HepG2 (cell line): ENCODE data around the gene TBRG1. TPM values are rescaled to one million over a fixed set of nuclear protein-coding genes. Genes with fewer than 3 reads are reported as not detected.

Experiments
- ARNTL ChIP-seq: sonication (generic); formaldehyde crosslinking; IDR thresholded peaks from 2 replicates; pipeline ENCODE4 v1.4.0; 2020; ENCODE audit warnings: mild to moderate bottlenecking, missing genetic modification reagents
- ATF6 ChIP-seq: sonication (generic); formaldehyde crosslinking; conservative IDR thresholded peaks from 2 replicates; pipeline ENCODE4 v1.4.0; 2020; ENCODE audit warnings: missing genetic modification reagents
- BCL6 ChIP-seq: IDR thresholded peaks from 2 replicates; pipeline ENCODE4 v1.6.1; 2016; ENCODE audit warnings: missing genetic modification reagents, missing compliant biosample characterization
- EED ChIP-seq: sonication (generic); formaldehyde crosslinking; IDR thresholded peaks from 2 replicates; pipeline ENCODE4 v1.5.0; 2020; ENCODE audit warnings: mild to moderate bottlenecking, missing genetic modification reagents
- GABPA ChIP-seq, 2 experiments: IDR thresholded peaks; 2 replicates each; pipeline ENCODE4 v1.6.1; 2011 to 2016; ENCODE audit warnings: low read depth in 2 of 2, low read length in 1 of 2, missing biosample characterization in 1 of 2, missing genetic modification characterization in 1 of 2
- GATAD2A ChIP-seq: IDR thresholded peaks from 2 replicates; pipeline ENCODE4 v1.6.1; 2016
- JUND ChIP-seq: sonication (generic); formaldehyde crosslinking; IDR thresholded peaks from 2 replicates; pipeline ENCODE4 v1.8.0; 2022; ENCODE audit warnings: mild to moderate bottlenecking, missing genetic modification reagents
- MTA1 ChIP-seq: sonication (generic); formaldehyde crosslinking; IDR thresholded peaks from 2 replicates; pipeline ENCODE4 v1.4.0; 2020; ENCODE audit warnings: missing genetic modification reagents, mild to moderate bottlenecking, borderline replicate concordance
- NCOR1 ChIP-seq: fragments of 200-600 bp; sonication (generic); IDR thresholded peaks from 2 replicates; pipeline ENCODE4 v1.7.0; 2017; ENCODE audit warnings: antibody characterized with exemption, low read length, borderline replicate concordance
- NFIC ChIP-seq: IDR thresholded peaks from 2 replicates; pipeline ENCODE4 v1.6.1; 2012; ENCODE audit warnings: mild to moderate bottlenecking, low read length, inconsistent platforms
- PCBP2 ChIP-seq: fragments of 200-400 bp; formaldehyde crosslinking; optimal IDR thresholded peaks from 2 replicates; pipeline ENCODE3; 2018; ENCODE audit warnings: low read length, low read depth; ENCODE audit not compliant: poor library complexity, severe bottlenecking
- RFXAP ChIP-seq: sonication (generic); formaldehyde crosslinking; IDR thresholded peaks from 2 replicates; pipeline ENCODE4 v1.4.0; 2020; ENCODE audit warnings: missing genetic modification reagents, borderline replicate concordance
- SMYD3 ChIP-seq: sonication (generic); formaldehyde crosslinking; IDR thresholded peaks from 2 replicates; pipeline ENCODE4 v1.8.1; 2023; ENCODE audit warnings: mild to moderate bottlenecking, missing genetic modification reagents
- TCF7 ChIP-seq: sonication (generic); IDR thresholded peaks from 2 replicates; pipeline ENCODE4 v1.6.1; 2016; ENCODE audit warnings: antibody characterized with exemption, low read depth
- THYN1 ChIP-seq: sonication (generic); formaldehyde crosslinking; IDR thresholded peaks from 2 replicates; pipeline ENCODE4 v1.8.1; 2023; ENCODE audit warnings: low read depth, mild to moderate bottlenecking, moderate library complexity, missing genetic modification reagents, borderline replicate concordance
- U2AF2 ChIP-seq: fragments of 200-400 bp; formaldehyde crosslinking; IDR thresholded peaks from 2 replicates; pipeline ENCODE4 v1.6.1; 2017; ENCODE audit warnings: low read depth, mild to moderate bottlenecking, low read length
- ZNF10 ChIP-seq: sonication (generic); formaldehyde crosslinking; IDR thresholded peaks from 2 replicates; pipeline ENCODE4 v1.4.0; 2020; ENCODE audit warnings: mild to moderate bottlenecking, low read depth, missing genetic modification reagents, borderline replicate concordance
- ZNF18 ChIP-seq: sonication (generic); formaldehyde crosslinking; IDR thresholded peaks from 2 replicates; pipeline ENCODE4 v1.8.0; 2022; ENCODE audit warnings: mild to moderate bottlenecking, missing genetic modification reagents; ENCODE audit not compliant: insufficient replicate concordance
- ZNF335 ChIP-seq: sonication (generic); formaldehyde crosslinking; IDR thresholded peaks from 2 replicates; pipeline ENCODE4 v1.4.0; 2020; ENCODE audit warnings: missing genetic modification reagents
- ZNF33A ChIP-seq: sonication (generic); formaldehyde crosslinking; IDR thresholded peaks from 2 replicates; pipeline ENCODE4 v1.5.1; 2020; ENCODE audit warnings: missing genetic modification reagents, mild to moderate bottlenecking, moderate library complexity, borderline replicate concordance
- ZNF678 ChIP-seq: sonication (generic); formaldehyde crosslinking; IDR thresholded peaks from 2 replicates; pipeline ENCODE4 v1.4.0; 2020; ENCODE audit warnings: mild to moderate bottlenecking, missing genetic modification reagents
- ZNF770 ChIP-seq: sonication (generic); formaldehyde crosslinking; IDR thresholded peaks from 2 replicates; pipeline ENCODE4 v1.5.0; 2020; ENCODE audit warnings: mild to moderate bottlenecking, missing genetic modification reagents
- polyA plus RNA-seq, 8 experiments: library from polyadenylated mRNA; depleted of rRNA in 3 of 8; stranded (reverse) in 7 of 8; unstranded in 1 of 8; fragments of >200 nt; fragmentation: Illumina TruSeq in 4 of 8; extraction: Trizol in 4 of 8; gene quantifications; 2 replicates each; pipeline versions ENCODE4 v1.2.1 to v1.2.3, GENCODE V29; 2011 to 2016; ENCODE audit warnings: low read depth in 4 of 8, missing spikeins in 1 of 8, mixed read lengths in 1 of 8; ENCODE audit not compliant: insufficient read depth in 1 of 8
- total RNA-seq, 5 experiments: library from RNA; depleted of rRNA; stranded (reverse); fragments of >200 nt; fragmentation: Illumina TruSeq; extraction: Trizol; gene quantifications; 2 replicates each; pipeline ENCODE4 v1.2.3, GENCODE V29; 2016; ENCODE audit warnings: low read depth in 1 of 5

The TBRG1 gene
- total and polyA plus RNA-seq, 2 of the 13 experiments (the other 11 are each of a cell fraction or from before 2014, with no cell fraction given): 21.7 to 25.6 TPM

- no peak for TF ChIP-seq TCF7
- TF ChIP-seq ATF6: 0 out of 2 replicates have a peak, but pooled peaks have one; percentile 53
- TF ChIP-seq GABPA (IDR thresholded peaks at IDR 0.05; ENCODE audit: low read depth, low read length): peak; percentile 94
- TF ChIP-seq GABPA (CRISPR knock-in tag; IDR thresholded peaks at IDR 0.05; ENCODE audit: low read depth): peak; percentile 99
- 0 out of 2 replicates have a peak, but pooled peaks have one; percentile 57 for TF ChIP-seq U2AF2
- peak; percentile 44 for TF ChIP-seq ZNF18 (CRISPR knock-in tag)
- no peak for TF ChIP-seq ZNF33A (CRISPR knock-in tag)
- no peak for TF ChIP-seq NCOR1
- no peak for TF ChIP-seq SMYD3 (CRISPR knock-in tag)
- TF ChIP-seq ZNF770 (CRISPR knock-in tag): no peak
- peak; percentile 73; the same call in 1 of the 2 replicates for TF ChIP-seq EED
- peak; percentile 76 for TF ChIP-seq RFXAP (CRISPR knock-in tag)
- no peak for TF ChIP-seq NFIC
- no peak for TF ChIP-seq JUND (CRISPR knock-in tag)
- 0 out of 2 replicates have a peak, but pooled peaks have one; percentile 23 for TF ChIP-seq ZNF678 (CRISPR knock-in tag)
- no peak for TF ChIP-seq PCBP2
- TF ChIP-seq THYN1 (CRISPR knock-in tag): no peak
- no peak for TF ChIP-seq ZNF10
- TF ChIP-seq GATAD2A (CRISPR knock-in tag): peak; percentile 49
- no peak for TF ChIP-seq ZNF335 (CRISPR knock-in tag)
- peak; percentile 48; the same call in 1 of the 2 replicates for TF ChIP-seq ARNTL (CRISPR knock-in tag)
- TF ChIP-seq BCL6 (CRISPR knock-in tag): peak; percentile 57
- TF ChIP-seq MTA1 (CRISPR knock-in tag): no peak
These were observed at the start of gene TBRG1 (continued) for GRCh38 chr11:124622531-124623451.
